GM19193 (cell line): Measurements from ENCODE around the gene RNF151.
A peak's percentile ranks its signal among the peaks of the same experiment; 100 is the strongest.

ENCODE experiments used
- POLR2A ChIP-seq: IDR thresholded peaks from 4 replicates; pipeline ENCODE4 v1.6.1; 2011; ENCODE audit not compliant: insufficient read depth, insufficient read length; ENCODE audit errors: extremely low read depth

Gene RNF151

GRCh38 chr16:1978476-1979120, 11.9 kb downstream of the RNF151 start:
- TF ChIP-seq POLR2A = no peak

- no peak for TF ChIP-seq POLR2A
Measured at GRCh38 chr16:1979271-1980029, 12.8 kb downstream of the RNF151 start.

- TF ChIP-seq POLR2A = no peak
Measured at GRCh38 chr16:1980030-1980769, 13.5 kb downstream of the RNF151 start.

- no peak for TF ChIP-seq POLR2A
Measured at GRCh38 chr16:1980770-1981087, 14.1 kb downstream of the RNF151 start.

- no peak for TF ChIP-seq POLR2A
Measured at GRCh38 chr16:1981398-1981836, 14.8 kb downstream of the RNF151 start, which contains the start of gene NOXO1. Gene NOXO1 (minus strand): TSS chr16:1981469. CDS start chr16:1981179, 290 bp downstream.

GRCh38 chr16:1982013-1982433, 15.4 kb downstream of the RNF151 start:
- TF ChIP-seq POLR2A = no peak

GRCh38 chr16:1982991-1983543, 16.4 kb downstream of the RNF151 start:
- TF ChIP-seq POLR2A = no peak

- TF ChIP-seq POLR2A = peak; percentile 93
Measured at GRCh38 chr16:1983544-1984346, 17.1 kb downstream of the RNF151 start, which contains the start of gene GFER. Gene GFER (plus strand): TSS chr16:1984193. CDS start chr16:1984219, 26 bp downstream.

GRCh38 chr16:1984347-1985225, 17.9 kb downstream of the RNF151 start:
- no peak for TF ChIP-seq POLR2A

GRCh38 chr16:1985466-1986150, 19.0 kb downstream of the RNF151 start:
- no peak for TF ChIP-seq POLR2A

- no peak for TF ChIP-seq POLR2A
Measured at GRCh38 chr16:1987198-1987597, 20.5 kb downstream of the RNF151 start.

- TF ChIP-seq POLR2A = no peak
Measured at GRCh38 chr16:1989209-1990100, 22.8 kb downstream of the RNF151 start, which contains the start of gene SYNGR3. Gene SYNGR3 (plus strand): TSS chr16:1989970. CDS start chr16:1990103, 133 bp downstream.

GRCh38 chr16:1990101-1990350, 23.4 kb downstream of the RNF151 start:
- no peak for TF ChIP-seq POLR2A
